ENCODE results near the gene ANK3. TPM values are rescaled to one million over a fixed set of nuclear protein-coding genes. Genes with fewer than 3 reads are reported as not detected.

Gene ANK3
- total RNA-seq, 1 donor from 2014 or later = 4.0 TPM

DNA sequence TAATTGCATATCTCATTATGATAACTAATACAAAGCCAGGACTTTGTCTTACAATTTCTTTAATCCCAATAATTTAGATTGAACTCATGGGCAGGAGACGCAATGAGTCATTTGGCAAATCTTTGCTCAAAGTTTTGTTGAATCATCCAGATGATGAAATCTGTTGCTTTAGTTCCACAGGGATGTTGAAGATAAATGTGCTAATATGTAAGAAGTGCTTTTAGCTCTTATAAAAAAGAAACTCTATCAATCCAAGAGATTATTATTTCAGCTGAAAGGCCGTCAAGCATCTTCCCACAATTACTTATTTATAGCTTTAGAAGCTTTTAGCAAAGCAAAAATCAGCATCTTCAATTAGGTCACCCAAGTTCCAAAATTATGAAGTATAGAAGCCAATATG, 36.8 kb upstream of the ANK3 start:
- Mint-ChIP-seq H3K36me3 (ENCODE audit: low read depth) (no peaks in the 10 kb centered on the region), H3K9me3 (no peaks in the 10 kb centered on the region), H3K4me1 (peaks cover 10% of the 10 kb centered on the region), H3K27ac (no peak overlapping the region), H3K4me3 (no peak overlapping the region), H3K27me3 (no peaks in the 10 kb centered on the region)
- intact Hi-C loops (cut with micrococcal nuclease) = no loop called here
- CTCF ChIA-PET = interaction anchor here (1.1 to 1.7 kb wide), 3 partner anchors 9 to 223 kb away, joined by 3 to 4 read pairs (median 3); no protein-coding TSS in a partner anchor
- ATAC-seq (ENCODE audit: low read depth) (no peak), DNase-seq (no peak)
- POLR2A ChIA-PET = interaction anchor here (2.2 kb wide), 1 partner anchor 188 kb away, joined by 7 read pairs; no protein-coding TSS in a partner anchor
- TF ChIP-seq, protein P1, sequence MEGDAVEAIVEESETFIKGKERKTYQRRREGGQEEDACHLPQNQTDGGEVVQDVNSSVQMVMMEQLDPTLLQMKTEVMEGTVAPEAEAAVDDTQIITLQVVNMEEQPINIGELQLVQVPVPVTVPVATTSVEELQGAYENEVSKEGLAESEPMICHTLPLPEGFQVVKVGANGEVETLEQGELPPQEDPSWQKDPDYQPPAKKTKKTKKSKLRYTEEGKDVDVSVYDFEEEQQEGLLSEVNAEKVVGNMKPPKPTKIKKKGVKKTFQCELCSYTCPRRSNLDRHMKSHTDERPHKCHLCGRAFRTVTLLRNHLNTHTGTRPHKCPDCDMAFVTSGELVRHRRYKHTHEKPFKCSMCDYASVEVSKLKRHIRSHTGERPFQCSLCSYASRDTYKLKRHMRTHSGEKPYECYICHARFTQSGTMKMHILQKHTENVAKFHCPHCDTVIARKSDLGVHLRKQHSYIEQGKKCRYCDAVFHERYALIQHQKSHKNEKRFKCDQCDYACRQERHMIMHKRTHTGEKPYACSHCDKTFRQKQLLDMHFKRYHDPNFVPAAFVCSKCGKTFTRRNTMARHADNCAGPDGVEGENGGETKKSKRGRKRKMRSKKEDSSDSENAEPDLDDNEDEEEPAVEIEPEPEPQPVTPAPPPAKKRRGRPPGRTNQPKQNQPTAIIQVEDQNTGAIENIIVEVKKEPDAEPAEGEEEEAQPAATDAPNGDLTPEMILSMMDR (IDR thresholded peaks at IDR 0.05) = no peak

DNA sequence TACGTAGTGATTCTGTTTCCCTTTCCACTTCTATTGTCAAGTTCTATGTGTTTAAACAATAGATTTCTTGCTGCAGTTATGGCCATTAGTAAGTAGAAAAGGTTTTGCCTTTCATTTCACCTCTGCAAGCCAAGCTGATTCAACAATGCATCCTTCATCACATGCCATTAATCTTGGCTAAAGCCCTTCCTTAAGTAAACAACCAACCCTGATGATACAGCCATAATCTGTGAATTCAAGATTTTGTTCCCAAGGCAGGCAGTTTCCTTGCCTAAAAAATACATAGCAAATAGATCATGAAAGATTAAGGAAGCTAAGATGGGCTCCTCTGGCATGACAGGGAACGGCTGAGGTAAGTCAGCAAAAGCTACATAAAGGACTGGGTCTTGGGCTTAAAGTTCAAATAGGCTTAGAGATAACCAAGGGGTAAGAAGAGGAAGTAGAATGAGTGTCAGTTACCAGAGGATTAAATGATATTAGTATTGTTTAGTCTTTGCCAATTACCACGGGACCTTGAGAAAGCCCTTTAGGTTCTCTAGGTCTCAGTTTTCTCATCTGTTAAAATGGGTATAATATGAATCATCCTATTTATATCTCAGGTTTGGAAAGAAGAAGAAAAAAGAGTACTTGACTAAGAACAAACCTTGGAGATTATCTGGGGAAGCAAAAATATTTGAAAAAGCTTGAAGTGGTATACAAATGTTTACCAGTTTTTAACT, 35.9 kb upstream of the ANK3 start:
- H3K4me1 Mint-ChIP-seq = peaks cover 10% of the 10 kb centered on the region
- H3K9me3 Mint-ChIP-seq = no peaks in the 10 kb centered on the region
- CTCF ChIA-PET = interaction anchor here (1.1 to 1.7 kb wide), 4 partner anchors 10 to 222 kb away, joined by 3 to 4 read pairs (median 3); no protein-coding TSS in a partner anchor
- no peak overlapping the region for H3K27ac Mint-ChIP-seq
- POLR2A ChIA-PET = interaction anchor here (2.2 kb wide), 1 partner anchor 187 kb away, joined by 7 read pairs; no protein-coding TSS in a partner anchor
- DNase-seq = no peak
- intact Hi-C loops (cut with micrococcal nuclease) = no loop called here
- no peaks in the 10 kb centered on the region for H3K36me3 Mint-ChIP-seq (ENCODE audit: low read depth)
- TF ChIP-seq, protein P1 (IDR thresholded peaks at IDR 0.05) = no peak
- no peak for ATAC-seq (ENCODE audit: low read depth)
- H3K4me3 Mint-ChIP-seq = no peak overlapping the region
- no peaks in the 10 kb centered on the region for H3K27me3 Mint-ChIP-seq

DNA sequence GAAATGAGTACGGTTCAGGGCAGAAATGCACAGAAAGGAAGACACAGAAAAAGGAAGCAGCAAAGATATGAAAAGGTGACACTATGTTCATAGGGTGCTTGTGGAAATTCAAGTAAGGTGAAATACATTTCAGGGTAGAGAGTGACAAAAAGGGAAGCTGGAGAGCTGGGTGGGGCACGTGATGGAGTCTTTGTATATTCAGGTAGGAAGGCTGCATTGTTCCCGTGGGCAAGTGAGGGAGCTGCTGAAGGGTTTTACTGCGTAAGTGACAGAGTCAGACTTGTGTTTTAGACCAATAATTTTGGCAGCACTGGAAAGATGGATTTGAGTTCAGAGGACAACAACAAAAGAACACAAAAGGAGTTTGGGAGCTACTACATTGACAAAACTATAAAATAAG, 35.3 kb upstream of the ANK3 start:
- no peak overlapping the region for H3K27ac Mint-ChIP-seq
- H3K4me1 Mint-ChIP-seq = peaks cover 5% of the 10 kb centered on the region

DNA sequence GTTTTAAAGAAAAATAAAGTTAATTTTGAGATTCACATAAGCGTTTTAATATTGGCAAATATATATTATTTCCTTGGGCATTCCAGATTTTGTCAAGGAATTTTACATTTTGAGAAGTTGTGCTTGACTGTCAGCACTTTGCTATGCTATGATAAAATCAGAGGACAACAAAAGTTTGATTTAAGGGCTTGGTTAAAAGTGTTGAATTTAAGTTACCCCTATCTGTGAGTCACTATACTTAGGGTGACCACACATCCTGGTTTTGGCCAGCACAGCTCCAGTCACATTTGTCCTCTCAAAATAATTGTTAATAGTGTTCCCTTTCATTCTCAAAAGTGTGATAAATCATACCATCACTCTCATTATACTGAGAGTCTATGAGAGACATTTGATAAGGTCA, 34.2 kb upstream of the ANK3 start:
- DNase-seq (no peak), ATAC-seq (ENCODE audit: low read depth) (no peak)
- POLR2A ChIA-PET = no interaction called here
- intact Hi-C loops (cut with micrococcal nuclease) = no loop called here
- peaks cover 5% of the 10 kb centered on the region for H3K4me1 Mint-ChIP-seq
- H3K4me3 Mint-ChIP-seq = no peak overlapping the region
- no peaks in the 10 kb centered on the region for H3K27me3 Mint-ChIP-seq
- TF ChIP-seq, protein P1 (IDR thresholded peaks at IDR 0.05) = no peak
- no peak overlapping the region for H3K27ac Mint-ChIP-seq
- CTCF ChIA-PET = no interaction called here
- no peaks in the 10 kb centered on the region for H3K9me3 Mint-ChIP-seq
- H3K36me3 Mint-ChIP-seq (ENCODE audit: low read depth) = no peaks in the 10 kb centered on the region

More for the DNA sequence above, 35.3 kb upstream of the ANK3 start:
- Mint-ChIP-seq H3K36me3 (ENCODE audit: low read depth) (no peaks in the 10 kb centered on the region), H3K27me3 (no peaks in the 10 kb centered on the region), H3K4me3 (no peak overlapping the region), H3K9me3 (no peaks in the 10 kb centered on the region)
- ATAC-seq (ENCODE audit: low read depth) (no peak), DNase-seq (no peak)
- ChIA-PET POLR2A (interaction anchor here (2.2 kb wide), 1 partner anchor 187 kb away, joined by 7 read pairs; no protein-coding TSS in a partner anchor), CTCF (interaction anchor here (1.1 to 1.7 kb wide), 2 partner anchors 187 to 221 kb away, joined by 3 to 4 read pairs; no protein-coding TSS in a partner anchor)
- TF ChIP-seq, protein P1 (IDR thresholded peaks at IDR 0.05) = no peak
- intact Hi-C loops (cut with micrococcal nuclease) = no loop called here

DNA sequence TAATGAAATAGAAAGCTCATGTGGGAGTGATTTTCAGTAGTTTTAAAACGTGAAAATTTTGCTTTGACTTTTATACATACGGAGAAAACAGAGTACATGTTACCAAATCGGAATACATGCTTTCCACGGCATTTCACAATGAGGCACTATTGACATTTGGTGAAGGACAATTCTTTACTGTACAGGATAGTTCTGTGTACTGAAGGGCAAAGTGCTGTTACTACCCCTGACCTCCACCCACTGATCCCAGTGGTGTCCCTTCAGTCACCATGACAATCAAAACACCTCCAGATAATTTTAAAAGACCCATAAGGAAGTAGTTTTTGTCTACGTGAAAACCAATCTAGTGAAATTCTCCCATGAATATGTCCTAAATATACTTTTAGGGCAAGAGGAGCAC, 33.1 kb upstream of the ANK3 start:
- DNase-seq (no peak), ATAC-seq (ENCODE audit: low read depth) (no peak)
- Mint-ChIP-seq H3K4me1 (peaks cover 5% of the 10 kb centered on the region), H3K4me3 (no peak overlapping the region), H3K27ac (no peak overlapping the region), H3K36me3 (ENCODE audit: low read depth) (no peaks in the 10 kb centered on the region), H3K27me3 (no peaks in the 10 kb centered on the region), H3K9me3 (no peaks in the 10 kb centered on the region)
- TF ChIP-seq, protein P1 (IDR thresholded peaks at IDR 0.05) = no peak
- ChIA-PET CTCF (no interaction called here), POLR2A (interaction anchor here (0.6 kb wide), 1 partner anchor 96 kb away, joined by 3 read pairs; no protein-coding TSS in a partner anchor)
- intact Hi-C loops (cut with micrococcal nuclease) = no loop called here

Data from activated B cell treated with CpG ODN at 0.5 μM for 24 hours (primary cell).